Esophagus muscularis mucosa (tissue), 4 donors: ENCODE results near the gene CLCA2.

ENCODE experiments used
- EP300 ChIP-seq: sonication (generic); formaldehyde crosslinking; IDR thresholded peaks from one replicate; pipeline ENCODE4 v1.6.1; 2017; ENCODE audit warnings: antibody characterized with exemption
- POLR2A ChIP-seq: fragments of 450-650 bp; IDR thresholded peaks from one replicate; pipeline ENCODE4 v1.6.1; 2017; ENCODE audit warnings: antibody characterized with exemption, moderate library complexity, mild to moderate bottlenecking, low read depth
- TF ChIP-seq, protein P1 (sequence below), 3 experiments: fragments of 200-600 bp in 2 of 3; fragments of 450-650 bp in 1 of 3; sonication (generic) in 2 of 3; IDR thresholded peaks; one replicate each; pipeline ENCODE4 v1.5.1; 2017 to 2019; ENCODE audit warnings: antibody characterized with exemption in 3 of 3, mild to moderate bottlenecking in 2 of 3, moderate library complexity in 1 of 3

DNA sequence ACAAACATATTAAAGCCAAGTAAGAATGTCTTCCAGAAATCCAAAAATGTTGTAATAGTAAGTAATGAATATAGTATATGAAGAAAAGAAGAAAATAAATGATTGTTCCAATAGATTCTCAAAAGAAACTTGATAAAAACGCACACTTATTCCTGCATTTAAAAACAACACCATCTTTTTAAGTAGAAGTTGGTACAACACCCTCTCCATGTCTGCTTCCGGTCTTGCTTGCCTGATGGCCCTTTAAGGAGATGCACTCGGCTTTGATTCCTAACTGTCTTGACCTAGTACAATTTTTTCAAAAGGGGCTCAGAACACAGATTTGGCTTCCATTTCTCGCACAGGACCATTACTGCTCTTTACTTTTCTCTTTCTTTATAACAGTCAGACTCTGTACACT, 53.7 kb downstream of the CLCA2 start:
- TF ChIP-seq, protein P1, sequence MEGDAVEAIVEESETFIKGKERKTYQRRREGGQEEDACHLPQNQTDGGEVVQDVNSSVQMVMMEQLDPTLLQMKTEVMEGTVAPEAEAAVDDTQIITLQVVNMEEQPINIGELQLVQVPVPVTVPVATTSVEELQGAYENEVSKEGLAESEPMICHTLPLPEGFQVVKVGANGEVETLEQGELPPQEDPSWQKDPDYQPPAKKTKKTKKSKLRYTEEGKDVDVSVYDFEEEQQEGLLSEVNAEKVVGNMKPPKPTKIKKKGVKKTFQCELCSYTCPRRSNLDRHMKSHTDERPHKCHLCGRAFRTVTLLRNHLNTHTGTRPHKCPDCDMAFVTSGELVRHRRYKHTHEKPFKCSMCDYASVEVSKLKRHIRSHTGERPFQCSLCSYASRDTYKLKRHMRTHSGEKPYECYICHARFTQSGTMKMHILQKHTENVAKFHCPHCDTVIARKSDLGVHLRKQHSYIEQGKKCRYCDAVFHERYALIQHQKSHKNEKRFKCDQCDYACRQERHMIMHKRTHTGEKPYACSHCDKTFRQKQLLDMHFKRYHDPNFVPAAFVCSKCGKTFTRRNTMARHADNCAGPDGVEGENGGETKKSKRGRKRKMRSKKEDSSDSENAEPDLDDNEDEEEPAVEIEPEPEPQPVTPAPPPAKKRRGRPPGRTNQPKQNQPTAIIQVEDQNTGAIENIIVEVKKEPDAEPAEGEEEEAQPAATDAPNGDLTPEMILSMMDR (IDR thresholded peaks at IDR 0.05): no peak
- TF ChIP-seq POLR2A (no peak), EP300 (no peak)
